Sigmoid colon (tissue), 7 donors: Measurements from ENCODE around the gene ZNF385C. TPM values are rescaled to one million over a fixed set of nuclear protein-coding genes. Genes with fewer than 3 reads are reported as not detected.
A peak's percentile ranks its signal among the peaks of the same experiment; 100 is the strongest.

Source experiments
- DNase-seq: peaks from one replicate; pipeline ENCODE4 v3.0.0-alpha.2; 2019
- H3K27ac ChIP-seq, 4 donors: fragments of 200-600 bp; sonication (generic); one replicate each; pipeline ENCODE4 v1.5.1; 2016 to 2019; ENCODE audit warnings: mild to moderate bottlenecking in 1 of 4
- H3K27me3 ChIP-seq, 3 donors: fragments of 200-600 bp; sonication (generic); one replicate each; pipeline ENCODE4 v1.5.1; 2019; ENCODE audit warnings: mild to moderate bottlenecking in 1 of 3
- H3K36me3 ChIP-seq, 4 donors: fragments of 200-600 bp; sonication (generic); one replicate each; pipeline ENCODE4 v1.5.1; 2016 to 2019
- H3K4me1 ChIP-seq, 4 donors: fragments of 200-600 bp; sonication (generic); one replicate each; pipeline ENCODE4 v1.5.1; 2017 to 2019
- H3K4me3 ChIP-seq, 4 donors: fragments of 200-600 bp; sonication (generic); one replicate each; pipeline ENCODE4 v1.5.1; 2017 to 2019; ENCODE audit warnings: mild to moderate bottlenecking in 2 of 4, moderate library complexity in 1 of 4
- H3K9me3 ChIP-seq, 4 donors: fragments of 200-600 bp in 3 of 4; sonication (generic) in 3 of 4; one replicate each; pipeline versions ENCODE4 v1.5.1 to v1.6.1; 2013 to 2019
- EP300 ChIP-seq, 4 donors: sonication (generic); formaldehyde crosslinking; IDR thresholded peaks; one replicate each; pipeline ENCODE4 v1.6.1; 2017; ENCODE audit warnings: antibody characterized with exemption in 4 of 4
- POLR2A ChIP-seq, 2 donors: fragments of 450-650 bp; IDR thresholded peaks; one replicate each; pipeline ENCODE4 v1.6.1; 2016; ENCODE audit warnings: antibody characterized with exemption in 2 of 2, mild to moderate bottlenecking in 2 of 2, moderate library complexity in 2 of 2
- POLR2AphosphoS5 ChIP-seq, 4 donors: sonication (generic); formaldehyde crosslinking; IDR thresholded peaks; one replicate each; pipeline ENCODE4 v1.6.1; 2017; ENCODE audit warnings: antibody characterized with exemption in 4 of 4
- whole genome bisulfite sequencing, 2 donors: extraction: QIAGEN DNeasy Blood & Tissue Kit; methylation state at CpG; one replicate each; pipeline ENCODE4 v1.1.7; 2013; 5-methylcytosine and 5-hydroxymethylcytosine counted together
- intact Hi-C: fragments of 100-400 bp; cut with DNase I; formaldehyde crosslinking; loops from one replicate; pipeline ENCODE4 v1.15.1; 2023
- polyA plus RNA-seq, 3 donors: library from polyadenylated mRNA; stranded (reverse); fragments of 200-250 nt; gene quantifications; one replicate each; pipeline ENCODE4 v1.2.3, GENCODE V29; 2013
- total RNA-seq, 4 donors: library from RNA; depleted of rRNA; stranded (reverse); fragments of >200 nt; gene quantifications; one replicate each; pipeline ENCODE4 v1.1.0, GENCODE V29; 2016
- TF ChIP-seq, protein P1 (sequence below), 4 experiments: fragments of 450-650 bp in 3 of 4; fragments of 200-600 bp in 1 of 4; IDR thresholded peaks; one replicate each; pipeline ENCODE4 v1.5.1; 2016 to 2019; ENCODE audit warnings: antibody characterized with exemption in 4 of 4, mild to moderate bottlenecking in 3 of 4, moderate library complexity in 2 of 4
- donor health status: healthy with polysubstance abuse.
- donor health status: Bipolar disorder and iron deficiency.
- donor health status: healthy.

ZNF385C gene
- total and polyA plus RNA-seq, 7 donors: 0.33 to 0.60 (median 0.42) TPM; not detected in 4

DNA sequence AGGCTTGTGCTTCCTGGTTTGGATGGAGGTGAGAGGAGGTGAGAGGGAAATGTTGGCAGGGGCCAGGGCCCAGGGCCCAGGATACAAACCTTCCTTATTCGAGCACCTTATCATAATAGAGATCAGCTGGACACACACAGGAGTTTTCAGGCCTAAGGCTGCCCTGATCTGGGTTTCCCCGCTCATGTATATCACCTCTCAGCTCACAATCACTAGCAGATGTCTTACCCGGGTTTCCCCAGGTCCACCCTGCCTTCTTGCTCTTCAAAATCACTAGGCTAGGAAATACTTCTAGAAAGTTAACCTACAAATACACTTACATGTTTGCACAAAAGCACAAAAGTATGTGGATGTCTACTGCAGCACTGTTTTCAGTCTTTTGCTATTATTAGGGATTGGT lies 28.6 kb upstream of the ZNF385C start:
- WGBS, 2 donors: 78 to 79% methylated on average over 3 of the region's 3 CpGs
- Histone ChIP-seq H3K4me1 (peaks cover 0 to 30% (median 17%) of the 10 kb centered on the region in 4 donors), H3K9me3 (no peaks in the 10 kb centered on the region), H3K4me3 (no peak overlapping the region), H3K27me3 (no peaks in the 10 kb centered on the region), H3K27ac (no peak overlapping the region), H3K36me3 (peaks cover 30 to 57% (median 37%) of the 10 kb centered on the region in 4 donors)
- TF ChIP-seq EP300 (IDR thresholded peaks at IDR 0.05) (no peak), POLR2A (IDR thresholded peaks at IDR 0.05) (no peak), POLR2AphosphoS5 (IDR thresholded peaks at IDR 0.05) (no peak)
- TF ChIP-seq, protein P1, sequence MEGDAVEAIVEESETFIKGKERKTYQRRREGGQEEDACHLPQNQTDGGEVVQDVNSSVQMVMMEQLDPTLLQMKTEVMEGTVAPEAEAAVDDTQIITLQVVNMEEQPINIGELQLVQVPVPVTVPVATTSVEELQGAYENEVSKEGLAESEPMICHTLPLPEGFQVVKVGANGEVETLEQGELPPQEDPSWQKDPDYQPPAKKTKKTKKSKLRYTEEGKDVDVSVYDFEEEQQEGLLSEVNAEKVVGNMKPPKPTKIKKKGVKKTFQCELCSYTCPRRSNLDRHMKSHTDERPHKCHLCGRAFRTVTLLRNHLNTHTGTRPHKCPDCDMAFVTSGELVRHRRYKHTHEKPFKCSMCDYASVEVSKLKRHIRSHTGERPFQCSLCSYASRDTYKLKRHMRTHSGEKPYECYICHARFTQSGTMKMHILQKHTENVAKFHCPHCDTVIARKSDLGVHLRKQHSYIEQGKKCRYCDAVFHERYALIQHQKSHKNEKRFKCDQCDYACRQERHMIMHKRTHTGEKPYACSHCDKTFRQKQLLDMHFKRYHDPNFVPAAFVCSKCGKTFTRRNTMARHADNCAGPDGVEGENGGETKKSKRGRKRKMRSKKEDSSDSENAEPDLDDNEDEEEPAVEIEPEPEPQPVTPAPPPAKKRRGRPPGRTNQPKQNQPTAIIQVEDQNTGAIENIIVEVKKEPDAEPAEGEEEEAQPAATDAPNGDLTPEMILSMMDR (IDR thresholded peaks at IDR 0.05): no peak
- intact Hi-C loops: no loop called here
- DNase-seq: no peak

DNA sequence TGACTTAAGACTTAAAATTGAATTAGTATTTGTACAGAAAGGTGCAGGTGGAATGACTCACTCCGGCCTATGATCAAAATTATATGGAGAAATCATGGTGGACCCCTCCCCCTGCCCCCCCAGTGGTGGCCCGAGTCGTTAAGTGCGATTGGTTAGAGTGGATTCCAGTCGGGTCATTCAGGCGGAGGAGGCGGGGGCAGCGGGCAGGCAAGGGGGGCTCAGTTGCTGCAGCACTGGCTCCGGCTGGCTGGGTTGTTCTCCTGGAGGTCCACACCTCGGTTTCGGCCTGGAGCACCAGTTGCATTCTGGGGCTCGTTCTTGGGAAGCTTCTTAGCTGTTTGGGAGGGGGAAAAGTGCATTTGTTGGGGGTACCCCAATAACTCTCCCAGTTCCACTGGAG lies 27.3 kb upstream of the ZNF385C start:
- DNase-seq: no peak
- Histone ChIP-seq H3K4me3 (no peak overlapping the region), H3K27me3 (no peaks in the 10 kb centered on the region), H3K4me1 (peaks cover 0 to 31% (median 19%) of the 10 kb centered on the region in 4 donors), H3K9me3 (no peaks in the 10 kb centered on the region), H3K27ac (no peak overlapping the region), H3K36me3 (peaks cover 30 to 57% (median 37%) of the 10 kb centered on the region in 4 donors)
- no peak for TF ChIP-seq EP300 (IDR thresholded peaks at IDR 0.05)
- no peak for TF ChIP-seq POLR2A (IDR thresholded peaks at IDR 0.05)
- TF ChIP-seq POLR2AphosphoS5 (IDR thresholded peaks at IDR 0.05): no peak
- TF ChIP-seq, protein P1 (IDR thresholded peaks at IDR 0.05): no peak
- 87 to 89% methylated on average over 12 of the region's 12 CpGs for WGBS, 2 donors
- intact Hi-C loops: no loop called here

DNA sequence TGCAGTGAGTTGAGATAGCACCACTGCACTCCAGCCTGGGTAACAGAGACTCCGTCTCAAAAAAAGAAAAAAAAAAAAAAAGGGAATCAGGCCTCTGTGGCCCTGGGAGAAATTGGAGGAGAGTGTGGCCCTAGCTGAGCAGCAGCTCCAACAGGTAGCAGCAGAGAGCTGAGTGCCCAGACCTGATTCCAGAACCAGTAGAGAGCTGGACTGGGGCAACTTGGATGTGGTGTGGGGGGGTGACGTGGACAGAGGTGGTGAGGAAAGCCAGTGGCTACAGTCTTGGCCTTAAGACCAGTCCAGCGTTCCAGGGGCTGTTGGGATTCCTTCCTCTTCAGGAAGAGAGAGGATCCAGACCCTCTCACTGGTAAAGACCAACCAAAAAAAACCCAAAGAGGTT lies 26.0 kb upstream of the ZNF385C start:
- no peak overlapping the region for H3K27ac ChIP-seq
- WGBS, 2 donors: 92 to 95% methylated on average over 3 of the region's 3 CpGs
- H3K27me3 ChIP-seq: no peaks in the 10 kb centered on the region
- peaks cover 0 to 33% (median 27%) of the 10 kb centered on the region in 4 donors for H3K4me1 ChIP-seq
- intact Hi-C loops: no loop called here
- no peak for DNase-seq
- no peak overlapping the region for H3K4me3 ChIP-seq
- H3K36me3 ChIP-seq: peaks cover 22 to 48% (median 28%) of the 10 kb centered on the region in 4 donors
- no peaks in the 10 kb centered on the region for H3K9me3 ChIP-seq
- TF ChIP-seq EP300 (IDR thresholded peaks at IDR 0.05): no peak
- TF ChIP-seq POLR2A (IDR thresholded peaks at IDR 0.05): no peak

DNA sequence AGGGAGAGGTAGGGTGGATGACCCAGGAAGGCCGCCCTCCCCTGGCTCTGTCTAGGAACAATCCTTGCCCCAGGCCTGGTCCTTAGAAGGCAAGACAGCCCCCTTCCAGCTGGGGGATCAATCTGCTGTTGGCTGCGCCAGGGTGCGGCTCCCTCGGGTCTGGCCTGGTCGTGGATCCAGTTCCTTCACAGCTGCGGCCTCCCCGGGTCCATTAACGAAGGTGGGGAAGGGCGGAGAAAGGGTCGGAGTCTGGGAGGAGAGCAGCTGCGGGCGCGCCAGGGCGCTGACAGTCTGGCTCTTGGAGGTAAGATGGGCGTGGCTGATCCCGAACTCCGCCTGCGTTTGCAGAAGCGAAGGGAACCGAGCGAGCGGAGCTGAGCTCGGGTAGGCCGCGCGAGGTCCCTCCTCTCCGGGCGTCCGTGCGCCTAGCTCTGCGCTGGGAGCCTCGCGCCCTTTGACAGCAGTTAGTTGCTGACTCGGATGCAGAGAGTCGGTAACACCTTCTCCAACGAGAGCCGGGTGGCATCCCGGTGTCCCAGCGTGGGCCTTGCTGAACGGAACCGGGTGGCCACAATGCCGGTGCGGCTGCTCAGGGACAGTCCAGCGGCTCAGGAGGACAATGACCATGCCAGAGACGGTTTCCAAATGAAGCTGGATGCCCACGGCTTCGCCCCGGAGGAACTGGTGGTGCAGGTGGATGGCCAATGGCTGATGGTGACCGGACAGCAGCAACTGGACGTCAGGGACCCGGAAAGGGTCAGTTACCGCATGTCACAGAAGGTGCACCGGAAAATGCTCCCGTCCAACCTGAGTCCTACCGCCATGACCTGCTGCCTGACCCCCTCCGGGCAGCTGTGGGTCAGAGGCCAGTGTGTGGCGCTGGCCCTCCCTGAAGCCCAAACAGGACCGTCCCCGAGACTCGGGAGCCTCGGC lies 24.4 kb upstream of the ZNF385C start, which contains the start of gene HSPB9:
HSPB9 (plus strand) TSS at position 434 of the 933 bp plus-strand sequence; CDS start at position 481, 47 bp downstream.
- WGBS, 2 donors: 37 to 70% methylated on average over 61 of the region's 61 CpGs

More for the DNA sequence above, 24.4 kb upstream of the ZNF385C start, which contains the start of gene HSPB9:
- Histone ChIP-seq H3K9me3 (no peaks in the 10 kb centered on the region), H3K36me3 (peaks cover 5 to 46% (median 16%) of the 10 kb centered on the region in 4 donors), H3K4me1 (peaks cover 0 to 33% (median 27%) of the 10 kb centered on the region in 4 donors), H3K4me3 (peak within 1 kb of the TSS in 3 of 4 donors; percentile 1 to 96 (median 28)), H3K27ac (peak within 1 kb of the TSS; percentile 45 to 76 (median 68)), H3K27me3 (no peaks in the 10 kb centered on the region)
- peak in 1 of 2 donors; percentile 17 for TF ChIP-seq POLR2A (IDR thresholded peaks at IDR 0.05)
- TF ChIP-seq, protein P1 (IDR thresholded peaks at IDR 0.05): no peak
- peak in 1 of 4 donors; percentile 21 for TF ChIP-seq POLR2AphosphoS5 (IDR thresholded peaks at IDR 0.05)
- DNase-seq: peak; percentile 86
- intact Hi-C loops: no loop called here
